Umbilical cord (tissue), 2 donors: ENCODE data around the gene PCLO. TPM values are rescaled to one million over a fixed set of nuclear protein-coding genes. Genes with fewer than 3 reads are reported as not detected.
A peak's percentile ranks its signal among the peaks of the same experiment; 100 is the strongest.
"Not testable (repeated sequence)": the region's sequence is repeated elsewhere in the genome, so short reads cannot be mapped to it uniquely, and the experiment has no call there.

ENCODE experiments used
- DNase-seq: peaks from one replicate; pipeline ENCODE4 v3.0.0-alpha.2; 2015; ENCODE audit warnings: low spot score
- total RNA-seq: library from RNA; depleted of rRNA; stranded (reverse); fragments of >200 nt; gene quantifications from one replicate; pipeline ENCODE4 v1.2.3, GENCODE V29; 2014; ENCODE audit warnings: low replicate concordance; ENCODE audit not compliant: insufficient read depth

Gene PCLO
- total RNA-seq, 1 donor from 2014 or later: 6.7 TPM

- DNase-seq: no peak
Measured at GRCh38 chr7:82736633-82737032, 426.1 kb downstream of the PCLO start.

DNA sequence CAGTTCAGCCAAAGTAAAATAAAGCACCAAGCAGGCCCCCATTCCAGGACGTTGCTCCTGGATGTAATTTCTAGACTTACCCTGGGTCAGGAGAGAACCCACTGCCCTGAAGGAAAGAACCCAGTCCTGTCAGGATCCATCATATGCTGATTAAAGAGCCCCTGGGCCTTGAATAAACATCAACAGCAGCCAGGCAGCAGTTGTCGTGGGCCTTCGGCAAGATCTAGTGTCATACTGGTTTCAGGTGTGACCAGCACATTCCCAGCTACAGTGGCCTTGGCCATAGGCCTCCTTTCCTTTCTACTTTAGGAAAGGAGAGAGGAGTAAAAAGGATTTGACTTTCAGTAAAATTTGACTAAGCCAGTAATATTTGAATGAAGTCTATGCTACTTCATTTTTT is 430.0 kb downstream of the PCLO start:
- no peak for DNase-seq

GRCh38 chr7:82729172-82730030 is 433.3 kb downstream of the PCLO start:
- DNase-seq: peak; percentile 40

- DNase-seq: no peak
Measured at GRCh38 chr7:82726038-82726800, 436.5 kb downstream of the PCLO start.

GRCh38 chr7:82723411-82723810 is 439.3 kb downstream of the PCLO start:
- DNase-seq: no peak

DNA sequence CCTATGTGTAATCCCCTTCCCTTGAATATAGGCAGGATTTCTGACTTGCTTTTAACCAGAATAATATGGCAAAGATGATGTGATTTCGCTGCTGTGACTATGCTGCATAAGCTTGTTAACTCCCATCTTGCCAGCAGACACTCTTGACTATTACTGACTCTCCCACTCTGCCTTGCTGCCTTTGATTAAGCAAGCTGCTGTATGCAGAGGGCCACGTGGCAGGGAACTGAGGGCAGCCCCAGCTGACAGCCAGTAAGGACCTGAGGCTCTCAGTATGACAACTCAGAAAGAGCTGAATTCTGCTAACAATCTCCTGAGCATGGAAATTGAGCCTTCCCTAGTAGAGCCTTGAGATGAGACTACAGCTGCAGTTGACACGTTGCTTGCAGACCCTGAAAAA is 439.7 kb downstream of the PCLO start:
- DNase-seq: no peak

DNA sequence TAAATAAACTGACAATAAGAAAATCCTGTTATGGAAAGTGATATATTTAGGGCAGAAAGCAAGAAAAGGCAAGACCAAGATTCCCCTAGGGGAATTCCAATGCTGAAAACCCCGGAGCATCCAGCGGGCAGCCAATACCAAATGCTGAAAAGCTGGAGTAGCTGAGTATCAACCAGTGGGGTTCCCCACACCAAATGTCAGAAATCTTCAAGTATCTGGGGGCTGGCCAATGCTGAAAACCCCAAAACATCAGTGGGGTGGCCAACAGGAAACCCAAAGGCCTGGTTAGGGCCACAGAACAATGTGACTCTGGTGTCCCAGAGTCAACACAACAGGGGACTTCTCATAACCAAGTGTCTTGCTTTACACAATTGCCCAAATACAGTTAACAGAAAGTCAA is 447.3 kb downstream of the PCLO start:
- DNase-seq: no peak

DNA sequence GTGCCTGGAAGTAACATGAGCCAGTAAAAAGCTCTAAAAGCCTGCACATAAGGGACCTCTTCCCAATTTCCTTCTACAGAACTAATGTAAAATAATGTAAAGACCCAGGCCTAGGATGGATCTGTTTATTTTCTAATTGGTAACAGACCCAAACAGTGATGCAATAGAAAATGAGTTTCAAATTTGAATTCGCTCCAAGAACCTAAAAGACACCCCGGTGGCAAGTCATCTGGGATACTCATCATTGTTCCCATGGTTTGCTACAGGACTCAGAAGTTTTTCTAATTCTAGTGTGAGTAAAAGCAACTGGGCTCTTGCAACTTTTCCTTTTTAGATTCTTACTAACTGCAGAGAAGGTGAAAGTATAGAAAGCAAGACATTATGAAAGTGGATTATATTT is 447.8 kb downstream of the PCLO start:
- DNase-seq: no peak

DNA sequence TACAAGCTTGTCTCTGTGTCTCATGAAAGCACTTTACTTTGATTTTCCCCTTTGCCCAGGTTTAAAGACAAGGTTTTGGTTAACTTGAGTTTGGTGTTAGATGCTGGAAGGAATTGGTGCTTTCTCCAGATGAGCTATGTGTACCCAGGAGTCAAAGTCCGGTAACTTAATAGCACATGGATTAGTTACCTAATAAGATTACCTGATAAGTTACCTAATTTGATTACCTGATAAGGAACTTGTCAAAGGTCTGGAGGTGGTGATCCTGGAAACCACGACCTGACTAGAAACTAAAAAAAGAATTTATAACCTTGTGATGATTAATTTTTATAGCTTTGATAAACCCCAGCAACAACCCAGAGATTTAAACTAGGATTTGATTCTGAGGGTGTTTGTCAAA is 449.2 kb downstream of the PCLO start:
- DNase-seq: no peak

- DNase-seq: not testable (repeated sequence)
Measured at GRCh38 chr7:82706344-82706743, 456.3 kb downstream of the PCLO start.

- DNase-seq: no peak
Measured at GRCh38 chr7:82705517-82706260, 457.0 kb downstream of the PCLO start.

- no peak for DNase-seq
Measured at GRCh38 chr7:82704121-82704520, 458.6 kb downstream of the PCLO start.
